ENCODE data around the gene STMND1. TPM values are rescaled to one million over a fixed set of nuclear protein-coding genes. Genes with fewer than 3 reads are reported as not detected.

The STMND1 gene
- total and polyA plus RNA-seq, 4 donors, result 0.05 TPM; not detected in 3

- TF ChIP-seq FOXA1 (IDR thresholded peaks at IDR 0.05) (no peak), GABPA (IDR thresholded peaks at IDR 0.05 in 1 of 2, conservative IDR thresholded peaks at IDR 0.05 in 1 of 2) (no peak), TAF1 (conservative IDR thresholded peaks at IDR 0.05) (no peak)
Observed at GRCh38 chr6:17156112-17156921, 54.5 kb downstream of the STMND1 start (continued).

- Histone ChIP-seq H3K27me3 (ENCODE audit: control insufficient read depth in 4 of 4, insufficient read depth in 4 of 4, low read length in 3 of 4) (no peaks in the 10 kb centered on the region), H3K4me1 (ENCODE audit: control insufficient read depth in 4 of 4, insufficient read depth in 4 of 4, low read length in 3 of 4) (peaks cover 0 to 5% (median 3%) of the 10 kb centered on the region in 4 donors), H3K36me3 (ENCODE audit: control insufficient read depth in 4 of 4, insufficient read depth in 3 of 4, low read depth in 1 of 4, low read length in 3 of 4) (no peaks in the 10 kb centered on the region), H3K9me3 (ENCODE audit: control insufficient read depth in 4 of 4, low read length in 3 of 4) (peaks cover 0 to 11% (median 0%) of the 10 kb centered on the region in 4 donors), H3K27ac (ENCODE audit: low read depth in 1 of 2, low read length in 2 of 2) (no peak overlapping the region), H3K9ac (ENCODE audit: low read depth in 1 of 2, low read length in 2 of 2) (no peak overlapping the region), H3K4me3 (ENCODE audit: low read depth in 1 of 3, low read length in 3 of 3) (no peak overlapping the region)
- TF ChIP-seq EGR1 (IDR thresholded peaks at IDR 0.05; ENCODE audit: low read depth in 2 of 2), result no peak
- TF ChIP-seq REST (IDR thresholded peaks at IDR 0.05), result no peak
- no peak for TF ChIP-seq HNF4A (conservative IDR thresholded peaks at IDR 0.05)
- no peak for TF ChIP-seq ZBTB33 (IDR thresholded peaks at IDR 0.05)
- TF ChIP-seq TAF1 (conservative IDR thresholded peaks at IDR 0.05), result no peak
- no peak for TF ChIP-seq FOXA2 (IDR thresholded peaks at IDR 0.05)
- WGBS, result 82% methylated on average over 8 of the region's 8 CpGs
- DNase-seq (ENCODE audit: low spot score), result no peak
Observed at GRCh38 chr6:17156966-17157365, 55.1 kb downstream of the STMND1 start.

- TF ChIP-seq FOXA1 (IDR thresholded peaks at IDR 0.05) (no peak), JUND (IDR thresholded peaks at IDR 0.05) (no peak)
- no peaks in the 10 kb centered on the region for H3K36me3 ChIP-seq (ENCODE audit: control insufficient read depth in 4 of 4, insufficient read depth in 3 of 4, low read depth in 1 of 4, low read length in 3 of 4)
Observed at GRCh38 chr6:17157617-17158016, 55.8 kb downstream of the STMND1 start.

More at GRCh38 chr6:17157617-17158016, 55.8 kb downstream of the STMND1 start:
- Histone ChIP-seq H3K27me3 (ENCODE audit: control insufficient read depth in 4 of 4, insufficient read depth in 4 of 4, low read length in 3 of 4) (no peaks in the 10 kb centered on the region), H3K27ac (ENCODE audit: low read depth in 1 of 2, low read length in 2 of 2) (no peak overlapping the region), H3K9me3 (ENCODE audit: control insufficient read depth in 4 of 4, low read length in 3 of 4) (peaks cover 0 to 8% (median 0%) of the 10 kb centered on the region in 4 donors), H3K4me1 (ENCODE audit: control insufficient read depth in 4 of 4, insufficient read depth in 4 of 4, low read length in 3 of 4) (peaks cover 0 to 5% (median 3%) of the 10 kb centered on the region in 4 donors), H3K9ac (ENCODE audit: low read depth in 1 of 2, low read length in 2 of 2) (no peak overlapping the region), H3K4me3 (ENCODE audit: low read depth in 1 of 3, low read length in 3 of 3) (no peak overlapping the region)
- 69% methylated on average over 2 of the region's 2 CpGs for WGBS
- DNase-seq (ENCODE audit: low spot score), result no peak
